GM13977 (cell line): ENCODE data around the gene DEFB132.

Source experiments
- DNase-seq: peaks from one replicate; pipeline ENCODE4 v3.0.0; 2012; ENCODE audit warnings: low spot score
- CTCF ChIP-seq: IDR thresholded peaks from 2 replicates; pipeline ENCODE4 v1.5.1; 2012; ENCODE audit warnings: mild to moderate bottlenecking, control low read depth; ENCODE audit not compliant: insufficient read depth; ENCODE audit errors: extremely low read depth, missing control alignments
- in situ Hi-C: fragments of 300-500 bp; cut with MboI; formaldehyde crosslinking; loops from one replicate; pipeline ENCODE4 v1.12.0; 2022; ENCODE audit warnings: low sequenced_read_pairs, low pct_unique_long_range_greater_than_20kb, mixed read lengths, inconsistent platforms; ENCODE audit not compliant: unreplicated experiment

DEFB132 gene

DNA sequence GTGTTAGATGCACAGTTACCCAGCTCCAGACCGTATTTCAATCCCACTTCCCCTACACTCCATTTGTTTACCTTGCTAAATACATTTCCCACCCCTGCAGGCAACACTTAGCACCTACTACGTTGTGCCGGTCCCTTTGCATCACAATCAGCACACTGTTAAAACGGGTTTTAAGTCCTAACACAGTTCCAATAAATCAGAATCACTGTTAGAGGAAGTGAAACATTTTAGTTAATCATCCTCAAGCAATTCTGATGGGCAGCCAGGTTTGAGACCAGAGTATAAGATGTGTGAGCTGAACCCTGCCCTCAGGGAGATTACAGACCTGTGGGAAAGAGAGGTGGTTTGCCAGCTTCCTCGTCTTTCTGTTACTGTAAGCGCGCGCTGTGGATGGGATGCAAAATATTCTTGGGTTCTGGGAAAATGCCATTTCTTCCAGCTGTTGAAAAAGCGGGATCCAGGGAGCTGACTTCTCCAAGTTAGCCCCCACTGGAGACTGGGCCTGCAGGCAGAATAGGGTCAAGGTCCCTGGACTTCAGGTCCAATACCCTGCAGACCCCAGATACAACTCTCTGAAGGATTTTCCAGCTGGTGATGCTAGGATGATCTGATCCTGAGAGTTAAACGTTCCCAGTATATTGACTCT, 42.9 kb downstream of the DEFB132 start:
- no peak for TF ChIP-seq CTCF
- no peak for DNase-seq
- in situ Hi-C loops: no loop called here

- in situ Hi-C loops: no loop called here
- DNase-seq: no peak
- TF ChIP-seq CTCF: no peak
These were observed 44.6 kb downstream of the DEFB132 start for GRCh38 chr20:301886-302848.

- in situ Hi-C loops: no loop called here
- no peak for TF ChIP-seq CTCF
These were observed 48.2 kb downstream of the DEFB132 start for GRCh38 chr20:305745-306144.

GRCh38 chr20:308427-309038, 51.0 kb downstream of the DEFB132 start:
- no peak for TF ChIP-seq CTCF
- no peak for DNase-seq
- in situ Hi-C loops: no loop called here

More at GRCh38 chr20:305745-306144, 48.2 kb downstream of the DEFB132 start:
- DNase-seq: no peak

- DNase-seq: no peak
- in situ Hi-C loops: no loop called here
- no peak for TF ChIP-seq CTCF
These were observed 51.8 kb downstream of the DEFB132 start for GRCh38 chr20:309306-309840.
